B cell (primary cell): Measurements from ENCODE around the gene REEP6. TPM values are rescaled to one million over a fixed set of nuclear protein-coding genes. Genes with fewer than 3 reads are reported as not detected.

Source experiments
- ATAC-seq: fragments of 200-7000 bp; cut with Tn5 transposase; one replicate; pipeline ENCODE4 v1.10.0; 2021; ENCODE audit warnings: low read depth, mild to moderate bottlenecking, moderate number of reproducible peaks, moderate library complexity
- CTCF ChIA-PET: fragments of 350-600 bp; sonication (Branson Sonifier 250); formaldehyde crosslinking; loops from one replicate; lab custom pipeline; 2021; ENCODE audit warnings: antibody characterized with exemption, inconsistent platforms; lab: Charles Lee
- POLR2A ChIA-PET: fragments of 350-600 bp; sonication (Branson Sonifier 250); formaldehyde crosslinking; loops from one replicate; lab custom pipeline; 2021; ENCODE audit warnings: antibody characterized with exemption; lab: Charles Lee
- DNase-seq: peaks from one replicate; pipeline ENCODE4 v3.0.0; 2013
- H2AFZ ChIP-seq: 2 replicates; pipeline ENCODE4 v1.6.1; 2012; ENCODE audit warnings: mild to moderate bottlenecking, low read depth, low read length; ENCODE audit not compliant: insufficient read depth, poor library complexity, severe bottlenecking
- H3K27ac ChIP-seq, 2 donors: 1 replicate in 1 of 2; 2 replicates in 1 of 2; pipeline ENCODE4 v1.5.1; 2012 to 2013; ENCODE audit warnings: low read length in 2 of 2, mild to moderate bottlenecking in 2 of 2, moderate library complexity in 1 of 2
- H3K27me3 ChIP-seq, 4 experiments: fragments of 200-600 bp in 1 of 4; sonication (generic) in 1 of 4; replicated peaks in 1 of 4; 1 replicate in 2 of 4; 2 replicates in 2 of 4; pipeline versions ENCODE4 v1.6.1 to v1.7.0; 2013 to 2016; ENCODE audit warnings: low read length in 3 of 4, mild to moderate bottlenecking in 2 of 4, mixed read lengths in 1 of 4, moderate library complexity in 1 of 4; ENCODE audit not compliant: insufficient read depth in 4 of 4, control insufficient read depth in 3 of 4; ENCODE audit errors: control extremely low read depth in 1 of 4
- H3K36me3 ChIP-seq, 2 experiments: replicated peaks in 1 of 2; 1 replicate in 1 of 2; 2 replicates in 1 of 2; pipeline versions ENCODE4 v1.6.1 to v1.7.1; 2013; ENCODE audit warnings: low read length in 1 of 2; ENCODE audit not compliant: insufficient read depth in 2 of 2, control insufficient read depth in 1 of 2; ENCODE audit errors: control extremely low read depth in 1 of 2, extremely low read depth in 1 of 2
- H3K4me1 ChIP-seq, 2 donors: fragments of 200-600 bp in 1 of 2; sonication (generic) in 1 of 2; 1 replicate in 1 of 2; 2 replicates in 1 of 2; pipeline versions ENCODE4 v1.5.1 to v1.6.1; 2013 to 2017; ENCODE audit warnings: low read length in 2 of 2; ENCODE audit not compliant: control insufficient read depth in 2 of 2, insufficient read depth in 2 of 2
- H3K4me2 ChIP-seq: replicated peaks from 2 replicates; pipeline ENCODE3; 2012; ENCODE audit warnings: mild to moderate bottlenecking, low read depth, low read length; ENCODE audit not compliant: poor library complexity, severe bottlenecking
- H3K4me3 ChIP-seq, 5 experiments: fragments of 200-600 bp in 1 of 5; sonication (generic) in 1 of 5; 1 replicate in 3 of 5; 2 replicates in 2 of 5; pipeline versions ENCODE4 v1.5.1 to v1.7.0; 2011 to 2016; ENCODE audit warnings: low read length in 4 of 5, mild to moderate bottlenecking in 4 of 5, low read depth in 2 of 5, control low read depth in 1 of 5, moderate library complexity in 1 of 5; ENCODE audit not compliant: insufficient read depth in 1 of 5; ENCODE audit errors: control extremely low read depth in 1 of 5, extremely low read depth in 1 of 5
- H3K79me2 ChIP-seq: fragments of 200-600 bp; sonication (generic); one replicate; pipeline ENCODE4 v1.6.0; 2016; ENCODE audit warnings: low read length; ENCODE audit not compliant: control insufficient read depth, insufficient read depth
- H3K9ac ChIP-seq: fragments of 200-600 bp; sonication (generic); 2 replicates; pipeline ENCODE4 v1.6.1; 2017; ENCODE audit warnings: mild to moderate bottlenecking, low read length, moderate library complexity
- H3K9me3 ChIP-seq, 3 donors: one replicate each; pipeline versions ENCODE4 v1.6.1 to v1.7.1; 2013; ENCODE audit warnings: low read length in 2 of 3; ENCODE audit not compliant: control insufficient read depth in 2 of 3, insufficient read depth in 1 of 3; ENCODE audit errors: control extremely low read depth in 1 of 3
- H4K20me1 ChIP-seq: 2 replicates; pipeline ENCODE4 v1.6.0; 2012; ENCODE audit warnings: mild to moderate bottlenecking, low read length; ENCODE audit not compliant: insufficient read depth, control insufficient read depth, poor library complexity, severe bottlenecking
- H3K27ac Mint-ChIP-seq: one replicate; pipeline ENCODE4 v1.8.0; 2021; ENCODE audit warnings: mixed read lengths
- H3K27me3 Mint-ChIP-seq: one replicate; pipeline ENCODE4 v1.8.0; 2021; ENCODE audit warnings: mixed read lengths
- H3K4me1 Mint-ChIP-seq: one replicate; pipeline ENCODE4 v1.8.0; 2021; ENCODE audit warnings: mixed read lengths
- H3K4me3 Mint-ChIP-seq: one replicate; pipeline ENCODE4 v1.8.0; 2021; ENCODE audit warnings: mixed read lengths
- H3K9me3 Mint-ChIP-seq: one replicate; pipeline ENCODE4 v1.8.0; 2022; ENCODE audit warnings: mixed read lengths; ENCODE audit not compliant: insufficient read depth
- EZH2 ChIP-seq: IDR thresholded peaks from 2 replicates; pipeline ENCODE4 v1.6.1; 2012; ENCODE audit warnings: borderline replicate concordance, low read depth, mild to moderate bottlenecking, moderate library complexity, low read length; ENCODE audit not compliant: insufficient read depth, poor library complexity, severe bottlenecking
- WGBS: methylation state at CpG from one replicate; pipeline ENCODE4 v1.1.5; 2013; ENCODE audit warnings: missing lambda C conversion rate; ENCODE audit not compliant: insufficient coverage; 5-methylcytosine and 5-hydroxymethylcytosine counted together
- intact Hi-C: fragments of 100-400 bp; cut with micrococcal nuclease; formaldehyde crosslinking; loops from one replicate; pipeline ENCODE4 v1.10.0; 2022
- polyA plus RNA-seq: library from polyadenylated mRNA; depleted of rRNA; stranded (reverse); fragments of >200 nt; gene quantifications from 2 replicates; pipeline ENCODE4 v1.2.3, GENCODE V29; 2012
- total RNA-seq, 2 donors: library from RNA; stranded (reverse); fragments of 120-200 nt in 1 of 2; gene quantifications; 1 replicate in 1 of 2; 2 replicates in 1 of 2; pipeline versions ENCODE4 v1.2.3 to v1.2.4, GENCODE V29; 2013 to 2022
- TF ChIP-seq, protein P1 (sequence below): fragments of 200-600 bp; IDR thresholded peaks from one replicate; pipeline ENCODE4 v1.8.0; 2022; ENCODE audit warnings: antibody characterized with exemption, mild to moderate bottlenecking

Gene REEP6
- total and polyA plus RNA-seq, 2 donors (not counting 1 experiment from before 2014, with no cell fraction given) = 0.64 to 1.1 TPM

DNA sequence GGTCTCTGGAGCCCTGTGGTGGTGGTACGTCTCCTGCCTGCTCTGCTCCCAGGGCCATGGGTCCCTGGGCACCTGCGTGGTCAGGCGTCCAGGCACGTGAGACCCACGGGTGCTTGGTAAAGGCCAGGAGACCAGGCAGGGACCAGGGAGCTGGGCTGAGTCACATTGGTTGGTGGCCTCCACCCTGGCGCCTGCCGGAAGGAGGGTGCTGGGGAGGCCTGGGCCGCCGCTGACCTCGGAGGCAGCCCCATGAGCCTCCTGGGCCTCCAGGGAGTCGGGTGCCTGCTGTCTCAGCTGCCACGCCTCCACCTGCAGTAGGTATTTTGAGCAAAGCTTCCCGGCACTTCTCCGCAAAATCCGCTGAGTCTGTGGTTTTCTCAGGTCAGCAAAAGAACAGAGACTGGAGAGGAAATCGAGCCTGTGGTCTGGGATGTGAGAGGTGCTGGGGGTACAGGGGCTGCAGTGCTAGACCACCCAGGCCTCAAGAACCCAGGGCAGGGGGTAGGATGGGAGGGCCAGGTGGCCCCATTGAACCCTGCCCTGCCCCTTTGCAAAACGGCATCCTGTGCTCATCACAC lies 29.3 kb downstream of the REEP6 start:
- H3K4me1 Mint-ChIP-seq = peaks cover 7% of the 10 kb centered on the region
- no peak overlapping the region for H3K9ac ChIP-seq
- peaks cover 3 to 8% of the 10 kb centered on the region in 2 donors for H3K4me1 ChIP-seq
- no peak overlapping the region for H3K4me3 Mint-ChIP-seq
- ChIA-PET CTCF (no interaction called here), POLR2A (no interaction called here)
- H2AFZ ChIP-seq = no peak overlapping the region
- H3K27ac Mint-ChIP-seq = no peak overlapping the region
- H3K4me2 ChIP-seq = no peak overlapping the region
- intact Hi-C loops = no loop called here
- no peaks in the 10 kb centered on the region for H4K20me1 ChIP-seq
- TF ChIP-seq EZH2 = no peak
- TF ChIP-seq, protein P1, sequence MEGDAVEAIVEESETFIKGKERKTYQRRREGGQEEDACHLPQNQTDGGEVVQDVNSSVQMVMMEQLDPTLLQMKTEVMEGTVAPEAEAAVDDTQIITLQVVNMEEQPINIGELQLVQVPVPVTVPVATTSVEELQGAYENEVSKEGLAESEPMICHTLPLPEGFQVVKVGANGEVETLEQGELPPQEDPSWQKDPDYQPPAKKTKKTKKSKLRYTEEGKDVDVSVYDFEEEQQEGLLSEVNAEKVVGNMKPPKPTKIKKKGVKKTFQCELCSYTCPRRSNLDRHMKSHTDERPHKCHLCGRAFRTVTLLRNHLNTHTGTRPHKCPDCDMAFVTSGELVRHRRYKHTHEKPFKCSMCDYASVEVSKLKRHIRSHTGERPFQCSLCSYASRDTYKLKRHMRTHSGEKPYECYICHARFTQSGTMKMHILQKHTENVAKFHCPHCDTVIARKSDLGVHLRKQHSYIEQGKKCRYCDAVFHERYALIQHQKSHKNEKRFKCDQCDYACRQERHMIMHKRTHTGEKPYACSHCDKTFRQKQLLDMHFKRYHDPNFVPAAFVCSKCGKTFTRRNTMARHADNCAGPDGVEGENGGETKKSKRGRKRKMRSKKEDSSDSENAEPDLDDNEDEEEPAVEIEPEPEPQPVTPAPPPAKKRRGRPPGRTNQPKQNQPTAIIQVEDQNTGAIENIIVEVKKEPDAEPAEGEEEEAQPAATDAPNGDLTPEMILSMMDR = no peak
- H3K9me3 Mint-ChIP-seq = no peaks in the 10 kb centered on the region
- no peak overlapping the region for H3K27ac ChIP-seq
- peaks cover 0 to 25% (median 0%) of the 10 kb centered on the region in 3 donors for H3K9me3 ChIP-seq
- WGBS = 80% methylated on average over 17 of the region's 17 CpGs
- DNase-seq = no peak
- H3K27me3 ChIP-seq = peaks cover 0 to 33% (median 18%) of the 10 kb centered on the region in 4 experiments
- no peaks in the 10 kb centered on the region for H3K36me3 ChIP-seq
- H3K4me3 ChIP-seq = no peak overlapping the region
- peaks cover 34% of the 10 kb centered on the region for H3K27me3 Mint-ChIP-seq
- ATAC-seq = no peak
- H3K79me2 ChIP-seq = no peaks in the 10 kb centered on the region

GRCh38 chr19:1521636-1522035 lies 30.7 kb downstream of the REEP6 start:
- ChIA-PET CTCF (no interaction called here), POLR2A (interaction anchor here (0.7 kb wide), 2 partner anchors 10 to 176 kb away, joined by 3 to 4 read pairs; no protein-coding TSS in a partner anchor)
- H4K20me1 ChIP-seq = no peaks in the 10 kb centered on the region
- H3K9me3 ChIP-seq = peaks cover 0 to 16% (median 0%) of the 10 kb centered on the region in 3 donors
- Mint-ChIP-seq H3K27ac (no peak overlapping the region), H3K9me3 (no peaks in the 10 kb centered on the region), H3K4me3 (no peak overlapping the region), H3K27me3 (peaks cover 34% of the 10 kb centered on the region), H3K4me1 (peaks cover 7% of the 10 kb centered on the region)
- WGBS = 83% methylated on average over 10 of the region's 14 CpGs
- ATAC-seq = no peak
- peaks cover 3 to 8% of the 10 kb centered on the region in 2 donors for H3K4me1 ChIP-seq
- peaks cover 0 to 38% (median 18%) of the 10 kb centered on the region in 4 experiments for H3K27me3 ChIP-seq
- no peak overlapping the region for H3K4me3 ChIP-seq
- no peak overlapping the region for H3K9ac ChIP-seq
- TF ChIP-seq, protein P1 = no peak
- TF ChIP-seq EZH2 = no peak
- no peak overlapping the region for H3K4me2 ChIP-seq
- intact Hi-C loops = no loop called here
- no peak for DNase-seq
- no peak overlapping the region for H2AFZ ChIP-seq
- no peaks in the 10 kb centered on the region for H3K36me3 ChIP-seq
- no peaks in the 10 kb centered on the region for H3K79me2 ChIP-seq
- H3K27ac ChIP-seq = no peak overlapping the region
